GM06990 (cell line): ENCODE measurements around the gene COL25A1.

ENCODE experiments used
- DNase-seq: peaks from one replicate; pipeline ENCODE4 v3.0.0-alpha.2; 2011; ENCODE audit not compliant: insufficient read length; ENCODE audit errors: extremely low read depth
- H3K27me3 ChIP-seq: replicated peaks from 2 replicates; pipeline ENCODE4 v1.6.0; 2011; ENCODE audit warnings: low read length; ENCODE audit not compliant: control insufficient read depth, insufficient read depth
- H3K36me3 ChIP-seq: 2 replicates; pipeline ENCODE4 v1.5.1; 2011; ENCODE audit warnings: low read length; ENCODE audit not compliant: control insufficient read depth, insufficient read depth
- H3K4me3 ChIP-seq: replicated peaks from 2 replicates; pipeline ENCODE4 v1.5.1; 2011; ENCODE audit warnings: low read depth, mild to moderate bottlenecking, control low read depth, low read length
- CTCF ChIP-seq: IDR thresholded peaks from 2 replicates; pipeline ENCODE4 v1.5.1; 2011; ENCODE audit warnings: low read length, control low read depth, mild to moderate bottlenecking, inconsistent platforms; ENCODE audit not compliant: insufficient read depth, poor library complexity, severe bottlenecking

The COL25A1 gene

GRCh38 chr4:108906006-108906405 lies 396.5 kb downstream of the COL25A1 start:
- H3K36me3 ChIP-seq, result no peaks in the 10 kb centered on the region
- no peak overlapping the region for H3K4me3 ChIP-seq
- no peak for DNase-seq
- H3K27me3 ChIP-seq, result no peaks in the 10 kb centered on the region
- TF ChIP-seq CTCF, result no peak

- Histone ChIP-seq H3K36me3 (no peaks in the 10 kb centered on the region), H3K27me3 (no peaks in the 10 kb centered on the region), H3K4me3 (no peak overlapping the region)
- TF ChIP-seq CTCF, result no peak
- DNase-seq, result no peak
Observed at GRCh38 chr4:108903464-108904221, 398.8 kb downstream of the COL25A1 start.

GRCh38 chr4:108902769-108903168 lies 399.7 kb downstream of the COL25A1 start:
- TF ChIP-seq CTCF, result no peak

GRCh38 chr4:108901291-108901690 lies 401.2 kb downstream of the COL25A1 start:
- Histone ChIP-seq H3K27me3 (no peaks in the 10 kb centered on the region), H3K36me3 (no peaks in the 10 kb centered on the region), H3K4me3 (no peak overlapping the region)
- no peak for DNase-seq
- TF ChIP-seq CTCF, result no peak

More at GRCh38 chr4:108902769-108903168, 399.7 kb downstream of the COL25A1 start:
- H3K4me3 ChIP-seq, result no peak overlapping the region
- DNase-seq, result no peak
- H3K27me3 ChIP-seq, result no peaks in the 10 kb centered on the region
- no peaks in the 10 kb centered on the region for H3K36me3 ChIP-seq

- TF ChIP-seq CTCF, result no peak
- no peak for DNase-seq
- H3K4me3 ChIP-seq, result no peak overlapping the region
- H3K27me3 ChIP-seq, result no peaks in the 10 kb centered on the region
- no peaks in the 10 kb centered on the region for H3K36me3 ChIP-seq
Observed at GRCh38 chr4:108900018-108900580, 402.4 kb downstream of the COL25A1 start.
